Right cardiac atrium (tissue), 5 donors: ENCODE data around the gene ATP4B. TPM values are rescaled to one million over a fixed set of nuclear protein-coding genes. Genes with fewer than 3 reads are reported as not detected.
A peak's percentile ranks its signal among the peaks of the same experiment; 100 is the strongest.

Source experiments
- ATAC-seq, 2 donors: fragments of 200-7000 bp; cut with Tn5 transposase; one replicate each; pipeline versions ENCODE4 v1.8.0 to v1.9.1; 2020; ENCODE audit warnings: moderate library complexity in 2 of 2, mild to moderate bottlenecking in 1 of 2
- DNase-seq, 3 donors: peaks; one replicate each; pipeline ENCODE4 v3.0.0-alpha.2; 2020
- H3K27ac ChIP-seq: one replicate; pipeline ENCODE4 v1.5.1; 2013; ENCODE audit warnings: mild to moderate bottlenecking, low read length, control low read depth, moderate library complexity
- H3K27me3 ChIP-seq: one replicate; pipeline ENCODE4 v1.6.1; 2013; ENCODE audit not compliant: control insufficient read depth, insufficient read depth
- H3K4me1 ChIP-seq: one replicate; pipeline ENCODE4 v1.6.1; 2013; ENCODE audit warnings: low read length; ENCODE audit not compliant: control insufficient read depth, insufficient read depth
- H3K4me3 ChIP-seq: one replicate; pipeline ENCODE4 v1.5.1; 2013; ENCODE audit warnings: low read length, control low read depth
- H3K9me3 ChIP-seq: one replicate; pipeline ENCODE4 v1.6.1; 2013; ENCODE audit warnings: low read length; ENCODE audit not compliant: control insufficient read depth
- WGBS: extraction: QIAGEN DNeasy Blood & Tissue Kit; methylation state at CpG from one replicate; pipeline ENCODE4 v1.1.7; 2013; 5-methylcytosine and 5-hydroxymethylcytosine counted together
- intact Hi-C, 4 donors: fragments of 100-400 bp; cut with DNase I; formaldehyde crosslinking; loops; one replicate each; pipeline versions ENCODE4 v1.11.0 to v1.14.0; 2022 to 2023
- polyA plus RNA-seq: library from polyadenylated mRNA; stranded (reverse); fragments of 200-250 nt; gene quantifications from one replicate; pipeline ENCODE4 v1.2.3, GENCODE V29; 2013
- total RNA-seq, 4 donors: library from RNA; stranded (reverse); fragmentation: NEBNext Ultra II Directional; extraction: Animal tissue kit (Norgen Biotek cat#: 25700); gene quantifications; one replicate each; pipeline ENCODE4 v1.2.1, GENCODE V29; 2021
- donor health status: healthy with polysubstance abuse.
- donor health status: DM: no; HTN: yes; CAD: no.
- donor health status: DM: no; HTN: no; CAD: no.
- donor health status: DM: no; HTN: yes; CAD: no; lungs with severe emphysema.
- donor health status: DM: yes; HTN: yes; CAD: no.

The ATP4B gene
- total and polyA plus RNA-seq, 5 donors, result not detected

DNA sequence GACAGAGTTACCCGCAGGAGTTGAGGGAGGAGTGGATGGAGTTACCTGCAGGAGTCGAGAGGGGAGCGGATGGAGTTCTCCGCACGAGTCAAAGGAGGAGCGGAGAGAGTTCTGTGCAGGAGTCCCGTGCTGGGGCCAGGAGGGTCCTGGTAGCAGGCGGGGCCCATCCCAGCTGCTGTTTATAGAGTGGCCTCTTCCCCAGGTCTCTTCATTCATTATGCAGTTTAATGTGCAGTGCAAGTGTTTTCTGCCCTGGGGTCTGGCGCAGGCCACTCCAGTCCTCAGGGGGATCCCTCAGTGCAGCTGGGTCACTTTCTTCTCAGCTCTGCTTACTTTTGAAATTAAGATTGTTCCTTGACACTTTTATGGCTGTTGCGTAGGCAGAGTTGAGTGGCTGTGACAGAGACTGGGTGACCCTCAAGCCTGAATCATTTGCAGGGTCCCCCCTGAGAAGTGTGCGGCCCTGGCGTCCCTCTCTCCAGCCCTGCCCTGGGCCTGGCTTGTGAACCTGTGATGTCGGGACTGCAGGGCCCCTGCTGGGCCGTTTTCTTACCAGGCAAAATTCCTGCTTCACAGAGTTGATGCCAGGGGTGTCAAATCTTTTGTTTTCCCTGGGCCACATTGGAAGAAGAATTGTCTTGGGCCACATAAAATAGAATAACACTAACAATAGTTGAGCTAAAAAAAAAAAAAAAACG is 55.6 kb downstream of the ATP4B start:
- Histone ChIP-seq H3K4me3 (no peak overlapping the region), H3K9me3 (no peaks in the 10 kb centered on the region), H3K27ac (no peak overlapping the region), H3K27me3 (no peaks in the 10 kb centered on the region), H3K4me1 (no peaks in the 10 kb centered on the region)
- intact Hi-C loops, result no loop called here
- DNase-seq, result peak in 1 of 3 donors; percentile 18
- 87% methylated on average over 15 of the region's 15 CpGs for WGBS
- no peak for ATAC-seq

DNA sequence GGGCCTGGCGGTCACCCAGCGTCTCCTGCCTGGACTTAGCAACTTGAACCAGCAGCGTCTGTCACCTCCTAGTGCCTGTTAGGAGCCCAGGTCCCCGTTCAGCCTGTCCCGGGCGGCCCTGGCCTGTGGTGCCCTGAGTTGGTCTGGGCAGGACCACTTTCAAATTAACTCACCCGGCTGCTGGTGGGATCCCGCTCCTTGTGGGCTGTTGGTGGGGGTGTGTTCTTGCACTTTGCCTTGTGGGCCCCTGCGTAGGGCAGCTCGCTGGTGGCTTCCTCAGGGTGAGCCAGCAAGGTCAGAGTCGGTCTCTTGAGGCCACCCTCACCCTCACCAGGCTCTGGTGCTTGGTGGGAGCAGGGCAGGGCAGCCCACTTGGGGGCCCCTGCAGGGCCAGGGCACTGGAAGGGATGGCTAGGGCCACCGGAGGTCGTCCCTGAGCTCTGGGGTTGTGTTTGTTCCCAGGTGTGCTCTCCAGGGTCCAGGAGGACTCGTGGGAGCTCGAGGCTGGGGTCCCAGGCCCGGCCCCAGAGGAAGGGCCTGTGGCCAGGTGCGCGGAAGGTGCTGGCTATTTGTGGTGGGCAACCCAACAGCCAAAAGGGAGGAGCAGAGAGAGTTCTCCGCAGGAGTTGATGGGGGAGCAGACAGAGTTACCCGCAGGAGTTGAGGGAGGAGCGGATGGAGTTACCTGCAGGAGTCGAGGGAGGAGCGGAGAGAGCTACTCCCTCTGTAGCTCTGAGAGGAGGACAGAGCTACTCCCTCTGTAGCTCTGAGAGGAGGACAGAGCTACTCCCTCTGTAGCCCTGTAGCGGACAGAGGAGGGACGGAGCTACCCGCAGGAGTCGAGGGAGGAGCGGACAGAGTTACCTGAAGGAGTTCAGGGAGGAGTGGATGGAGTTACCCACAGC is 56.6 kb downstream of the ATP4B start:
- peak in 2 of 3 donors; percentile 29 to 39 for DNase-seq
- no peaks in the 10 kb centered on the region for H3K9me3 ChIP-seq
- 94% methylated on average over 28 of the region's 28 CpGs for WGBS
- no peak overlapping the region for H3K27ac ChIP-seq
- H3K4me3 ChIP-seq, result no peak overlapping the region
- intact Hi-C loops, result no loop called here
- peak in 1 of 2 donors; percentile 10 for ATAC-seq
- H3K4me1 ChIP-seq, result no peaks in the 10 kb centered on the region
- no peaks in the 10 kb centered on the region for H3K27me3 ChIP-seq

DNA sequence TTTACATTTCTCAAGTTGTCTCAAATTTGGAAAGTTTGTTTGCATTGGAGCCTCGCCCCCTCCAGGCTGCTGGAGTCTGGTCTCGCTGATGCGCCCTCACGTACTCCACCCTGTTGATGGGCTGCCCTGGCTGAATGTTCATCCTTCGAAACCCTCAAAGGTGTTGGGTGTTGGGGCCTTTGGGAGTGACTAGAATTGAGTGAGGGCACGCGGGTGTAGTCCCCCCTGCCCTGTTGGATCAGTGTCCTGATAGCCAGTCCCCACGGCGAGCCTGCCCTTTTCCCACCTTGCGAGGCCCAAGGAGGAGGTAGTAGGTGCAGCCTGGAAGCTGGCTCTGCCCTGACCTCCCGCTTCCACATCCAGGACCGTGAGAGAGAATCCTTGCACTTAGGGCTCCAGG is 58.6 kb downstream of the ATP4B start:
- 93% methylated on average over 12 of the region's 12 CpGs for WGBS
- intact Hi-C loops, result no loop called here
- DNase-seq (no peak), ATAC-seq (no peak)
- no peak overlapping the region for H3K27ac ChIP-seq
- no peak overlapping the region for H3K4me3 ChIP-seq
- H3K4me1 ChIP-seq, result no peaks in the 10 kb centered on the region
- no peaks in the 10 kb centered on the region for H3K9me3 ChIP-seq
- no peaks in the 10 kb centered on the region for H3K27me3 ChIP-seq

Other genes starting within 250 kb of the ATP4B start
- 100 to 1,000 TPM; 320 to 446 (median 375) TPM for gene ADPRHL1, start 204.7 kb downstream of the ATP4B start, total RNA-seq
- gene ADPRHL1, start 204.7 kb downstream of the ATP4B start, polyA plus RNA-seq, result 280 TPM
- 100 to 1,000 TPM; 124 to 160 (median 142) TPM for gene DCUN1D2, start 167.5 kb downstream of the ATP4B start, total RNA-seq
- gene DCUN1D2, start 167.5 kb downstream of the ATP4B start, polyA plus RNA-seq, result 91.6 TPM
- gene TFDP1, start 73.4 kb downstream of the ATP4B start, total RNA-seq, result 10 to 100 TPM; 48.1 to 54.2 (median 51.1) TPM
- gene TFDP1, start 73.4 kb downstream of the ATP4B start, polyA plus RNA-seq, result 37.1 TPM
- under 1 TPM in 2 of 4 donors, not detected in 2; 0.24 to 0.66 TPM for gene GRK1, start 9.0 kb upstream of the ATP4B start, total RNA-seq
- gene GRK1, start 9.0 kb upstream of the ATP4B start, polyA plus RNA-seq, result 0.43 TPM
- gene TMEM255B, start 101.0 kb upstream of the ATP4B start, total RNA-seq, result 1 to 10 TPM; 6.2 to 9.9 (median 8.8) TPM
- gene TMEM255B, start 101.0 kb upstream of the ATP4B start, polyA plus RNA-seq, result 7.8 TPM
- gene GAS6, start 205.9 kb upstream of the ATP4B start, total RNA-seq, result 100 to 1,000 TPM; 197 to 213 (median 202) TPM
- 273 TPM for gene GAS6, start 205.9 kb upstream of the ATP4B start, polyA plus RNA-seq